Upper lobe of right lung (tissue), 1 donor: ENCODE results near the gene KCNK5. TPM values are rescaled to one million over a fixed set of nuclear protein-coding genes. Genes with fewer than 3 reads are reported as not detected.

ENCODE experiments used
- ATAC-seq: fragments of 200-7000 bp; cut with Tn5 transposase; one replicate; pipeline ENCODE4 v1.9.1; 2020; ENCODE audit warnings: mild to moderate bottlenecking, moderate library complexity
- DNase-seq: peaks from one replicate; pipeline ENCODE4 v3.0.0-alpha.2; 2020
- H3K27ac ChIP-seq: fragments of 200-600 bp; one replicate; pipeline ENCODE4 v1.8.0; 2022
- H3K27me3 ChIP-seq: fragments of 200-600 bp; one replicate; pipeline ENCODE4 v1.8.0; 2022; ENCODE audit warnings: mild to moderate bottlenecking
- H3K36me3 ChIP-seq: fragments of 200-600 bp; one replicate; pipeline ENCODE4 v1.8.0; 2022
- H3K4me1 ChIP-seq: fragments of 200-600 bp; one replicate; pipeline ENCODE4 v1.8.0; 2022
- H3K4me3 ChIP-seq: fragments of 200-600 bp; one replicate; pipeline ENCODE4 v1.8.0; 2022; ENCODE audit warnings: mild to moderate bottlenecking
- H3K9me3 ChIP-seq: fragments of 200-600 bp; one replicate; pipeline ENCODE4 v1.8.0; 2022
- CTCF ChIP-seq: fragments of 200-600 bp; IDR thresholded peaks from one replicate; pipeline ENCODE4 v1.8.0; 2022; ENCODE audit warnings: antibody characterized with exemption
- intact Hi-C: fragments of 100-400 bp; cut with DNase I; formaldehyde crosslinking; loops from one replicate; pipeline ENCODE4 v1.11.0; 2022
- total RNA-seq: library from RNA; stranded (reverse); fragmentation: NEBNext Ultra II Directional; extraction: Animal tissue kit (Norgen Biotek cat#: 25700); gene quantifications from one replicate; pipeline ENCODE4 v1.2.1, GENCODE V29; 2021
- donor health status: DM: no; HTN: yes; CAD: no; lungs with severe emphysema.

The KCNK5 gene
- total RNA-seq, 1 donor from 2014 or later, result 10.0 TPM

GRCh38 chr6:39269961-39270360 is 40.7 kb upstream of the KCNK5 start:
- Histone ChIP-seq H3K4me1 (no peaks in the 10 kb centered on the region), H3K27ac (no peak overlapping the region), H3K9me3 (no peaks in the 10 kb centered on the region), H3K36me3 (no peaks in the 10 kb centered on the region), H3K27me3 (no peaks in the 10 kb centered on the region), H3K4me3 (no peak overlapping the region)
- DNase-seq, result no peak
- intact Hi-C loops, result no loop called here
- no peak for TF ChIP-seq CTCF
- no peak for ATAC-seq

- no peaks in the 10 kb centered on the region for H3K36me3 ChIP-seq
- no peak overlapping the region for H3K4me3 ChIP-seq
- H3K4me1 ChIP-seq, result no peaks in the 10 kb centered on the region
- DNase-seq, result no peak
- H3K27ac ChIP-seq, result no peak overlapping the region
- no peaks in the 10 kb centered on the region for H3K9me3 ChIP-seq
- ATAC-seq, result no peak
- H3K27me3 ChIP-seq, result no peaks in the 10 kb centered on the region
- no peak for TF ChIP-seq CTCF
- intact Hi-C loops, result no loop called here
Measured at GRCh38 chr6:39268721-39269120, 39.4 kb upstream of the KCNK5 start.

- Histone ChIP-seq H3K27me3 (no peaks in the 10 kb centered on the region), H3K4me1 (no peaks in the 10 kb centered on the region), H3K9me3 (no peaks in the 10 kb centered on the region), H3K36me3 (no peaks in the 10 kb centered on the region), H3K4me3 (no peak overlapping the region), H3K27ac (no peak overlapping the region)
- TF ChIP-seq CTCF, result no peak
- DNase-seq (no peak), ATAC-seq (no peak)
- intact Hi-C loops, result no loop called here
Measured at GRCh38 chr6:39268171-39268570, 38.9 kb upstream of the KCNK5 start.

- DNase-seq (no peak), ATAC-seq (no peak)
- intact Hi-C loops, result no loop called here
Measured at GRCh38 chr6:39266782-39267355, 37.6 kb upstream of the KCNK5 start.

GRCh38 chr6:39266375-39266774 is 37.1 kb upstream of the KCNK5 start:
- TF ChIP-seq CTCF, result no peak
- Histone ChIP-seq H3K36me3 (no peaks in the 10 kb centered on the region), H3K27me3 (no peaks in the 10 kb centered on the region), H3K4me3 (no peak overlapping the region), H3K9me3 (no peaks in the 10 kb centered on the region), H3K4me1 (no peaks in the 10 kb centered on the region), H3K27ac (no peak overlapping the region)
- DNase-seq (no peak), ATAC-seq (no peak)
- intact Hi-C loops, result no loop called here

More at GRCh38 chr6:39266782-39267355, 37.6 kb upstream of the KCNK5 start:
- no peak overlapping the region for H3K4me3 ChIP-seq
- TF ChIP-seq CTCF, result no peak
- H3K4me1 ChIP-seq, result no peaks in the 10 kb centered on the region
- H3K27me3 ChIP-seq, result no peaks in the 10 kb centered on the region
- no peak overlapping the region for H3K27ac ChIP-seq
- H3K9me3 ChIP-seq, result no peaks in the 10 kb centered on the region
- H3K36me3 ChIP-seq, result no peaks in the 10 kb centered on the region
